Ishikawa (cell line): ENCODE measurements around the gene SYT8.

ENCODE experiments used
- CEBPB ChIP-seq: IDR thresholded peaks from 2 replicates; pipeline ENCODE4 v1.6.1; 2012
- CREB1 ChIP-seq: IDR thresholded peaks from 2 replicates; pipeline ENCODE4 v1.6.1; 2012; ENCODE audit warnings: low read depth
- EP300 ChIP-seq: IDR thresholded peaks from 2 replicates; pipeline ENCODE4 v1.6.1; 2012; ENCODE audit warnings: borderline replicate concordance
- RAD21 ChIP-seq: IDR thresholded peaks from 2 replicates; pipeline ENCODE4 v1.6.1; 2012; ENCODE audit warnings: low read depth
- TAF1 ChIP-seq: IDR thresholded peaks from 2 replicates; pipeline ENCODE4 v1.6.1; 2012; ENCODE audit warnings: low read depth, mild to moderate bottlenecking
- TF ChIP-seq, protein P1 (sequence below): IDR thresholded peaks from 2 replicates; pipeline ENCODE4 v1.6.1; 2012
- TF ChIP-seq, protein P2 (sequence below): IDR thresholded peaks from 2 replicates; pipeline ENCODE4 v1.6.1; 2012

DNA sequence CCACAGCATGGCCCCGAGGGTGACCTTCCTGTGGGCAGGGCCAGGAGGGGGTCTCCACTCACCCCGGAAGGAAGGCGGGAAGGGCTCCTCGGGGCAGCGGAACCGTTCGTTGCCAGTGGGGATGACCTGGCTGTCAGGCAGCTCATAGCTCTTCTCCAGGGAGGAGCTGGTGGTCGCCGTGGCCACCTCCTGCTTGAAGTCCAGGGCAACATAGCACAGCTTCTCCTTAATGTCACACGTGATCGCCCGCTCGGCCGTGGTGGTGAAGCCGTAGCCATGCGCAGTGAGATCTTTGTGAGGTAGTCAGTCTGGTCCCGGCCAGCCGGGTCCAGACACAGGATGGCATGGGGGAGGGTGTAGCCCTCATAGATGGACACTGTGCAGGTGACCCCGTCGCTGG is 31.5 kb upstream of the SYT8 start:
- TF ChIP-seq TAF1 = no peak
- TF ChIP-seq, protein P1, sequence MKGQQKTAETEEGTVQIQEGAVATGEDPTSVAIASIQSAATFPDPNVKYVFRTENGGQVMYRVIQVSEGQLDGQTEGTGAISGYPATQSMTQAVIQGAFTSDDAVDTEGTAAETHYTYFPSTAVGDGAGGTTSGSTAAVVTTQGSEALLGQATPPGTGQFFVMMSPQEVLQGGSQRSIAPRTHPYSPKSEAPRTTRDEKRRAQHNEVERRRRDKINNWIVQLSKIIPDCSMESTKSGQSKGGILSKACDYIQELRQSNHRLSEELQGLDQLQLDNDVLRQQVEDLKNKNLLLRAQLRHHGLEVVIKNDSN = no peak
- TF ChIP-seq, protein P2, sequence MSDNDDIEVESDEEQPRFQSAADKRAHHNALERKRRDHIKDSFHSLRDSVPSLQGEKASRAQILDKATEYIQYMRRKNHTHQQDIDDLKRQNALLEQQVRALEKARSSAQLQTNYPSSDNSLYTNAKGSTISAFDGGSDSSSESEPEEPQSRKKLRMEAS = no peak
- no peak for TF ChIP-seq RAD21
- TF ChIP-seq CEBPB = no peak
- TF ChIP-seq CREB1 = no peak
- TF ChIP-seq EP300 = no peak
